PFSK-1 (cell line): ENCODE data around the gene MAP4K2.

Experiments used
- FOXP2 ChIP-seq: optimal IDR thresholded peaks from 2 replicates; pipeline ENCODE3; 2011; ENCODE audit warnings: borderline replicate concordance, control low read depth, inconsistent platforms; ENCODE audit not compliant: insufficient read depth; ENCODE audit errors: extremely low read length, extremely low read depth
- POLR2AphosphoS5 ChIP-seq: IDR thresholded peaks from 2 replicates; pipeline ENCODE4 v1.6.1; 2012; ENCODE audit warnings: low read depth, mild to moderate bottlenecking, control low read depth, low read length, moderate library complexity
- SIN3A ChIP-seq: IDR thresholded peaks from 2 replicates; pipeline ENCODE4 v1.6.1; 2012; ENCODE audit warnings: mild to moderate bottlenecking, low read length, moderate library complexity, borderline replicate concordance; ENCODE audit not compliant: insufficient read depth
- TAF1 ChIP-seq: IDR thresholded peaks from 2 replicates; pipeline ENCODE4 v1.6.1; 2012; ENCODE audit warnings: low read length, control low read depth, borderline replicate concordance; ENCODE audit not compliant: insufficient read depth
- TF ChIP-seq, protein P1 (sequence below), 2 experiments: IDR thresholded peaks; 2 replicates each; pipeline versions ENCODE4 v1.6.1 to v1.8.0; 2011 to 2012; ENCODE audit warnings: low read depth in 2 of 2, low read length in 2 of 2, control low read depth in 1 of 2, inconsistent platforms in 1 of 2, mild to moderate bottlenecking in 1 of 2, moderate library complexity in 1 of 2; ENCODE audit not compliant: insufficient read depth in 1 of 2

MAP4K2 gene

GRCh38 chr11:64757549-64758329, 45.3 kb downstream of the MAP4K2 start:
- TF ChIP-seq SIN3A = no peak
- no peak for TF ChIP-seq POLR2AphosphoS5
- no peak for TF ChIP-seq FOXP2
- TF ChIP-seq TAF1 = no peak
- TF ChIP-seq, protein P1, sequence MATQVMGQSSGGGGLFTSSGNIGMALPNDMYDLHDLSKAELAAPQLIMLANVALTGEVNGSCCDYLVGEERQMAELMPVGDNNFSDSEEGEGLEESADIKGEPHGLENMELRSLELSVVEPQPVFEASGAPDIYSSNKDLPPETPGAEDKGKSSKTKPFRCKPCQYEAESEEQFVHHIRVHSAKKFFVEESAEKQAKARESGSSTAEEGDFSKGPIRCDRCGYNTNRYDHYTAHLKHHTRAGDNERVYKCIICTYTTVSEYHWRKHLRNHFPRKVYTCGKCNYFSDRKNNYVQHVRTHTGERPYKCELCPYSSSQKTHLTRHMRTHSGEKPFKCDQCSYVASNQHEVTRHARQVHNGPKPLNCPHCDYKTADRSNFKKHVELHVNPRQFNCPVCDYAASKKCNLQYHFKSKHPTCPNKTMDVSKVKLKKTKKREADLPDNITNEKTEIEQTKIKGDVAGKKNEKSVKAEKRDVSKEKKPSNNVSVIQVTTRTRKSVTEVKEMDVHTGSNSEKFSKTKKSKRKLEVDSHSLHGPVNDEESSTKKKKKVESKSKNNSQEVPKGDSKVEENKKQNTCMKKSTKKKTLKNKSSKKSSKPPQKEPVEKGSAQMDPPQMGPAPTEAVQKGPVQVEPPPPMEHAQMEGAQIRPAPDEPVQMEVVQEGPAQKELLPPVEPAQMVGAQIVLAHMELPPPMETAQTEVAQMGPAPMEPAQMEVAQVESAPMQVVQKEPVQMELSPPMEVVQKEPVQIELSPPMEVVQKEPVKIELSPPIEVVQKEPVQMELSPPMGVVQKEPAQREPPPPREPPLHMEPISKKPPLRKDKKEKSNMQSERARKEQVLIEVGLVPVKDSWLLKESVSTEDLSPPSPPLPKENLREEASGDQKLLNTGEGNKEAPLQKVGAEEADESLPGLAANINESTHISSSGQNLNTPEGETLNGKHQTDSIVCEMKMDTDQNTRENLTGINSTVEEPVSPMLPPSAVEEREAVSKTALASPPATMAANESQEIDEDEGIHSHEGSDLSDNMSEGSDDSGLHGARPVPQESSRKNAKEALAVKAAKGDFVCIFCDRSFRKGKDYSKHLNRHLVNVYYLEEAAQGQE (IDR thresholded peaks at IDR 0.05; ENCODE audit: insufficient read depth in 1 of 2, low read depth in 2 of 2, low read length in 2 of 2) = no peak

- TF ChIP-seq POLR2AphosphoS5 (no peak), FOXP2 (no peak)
Measured at GRCh38 chr11:64755681-64756361, 47.2 kb downstream of the MAP4K2 start.

- TF ChIP-seq FOXP2 = no peak
- no peak for TF ChIP-seq SIN3A
- TF ChIP-seq, protein P1 (IDR thresholded peaks at IDR 0.05; ENCODE audit: insufficient read depth in 1 of 2, low read depth in 2 of 2, low read length in 2 of 2) = no peak
- TF ChIP-seq TAF1 = no peak
- no peak for TF ChIP-seq POLR2AphosphoS5
Measured at GRCh38 chr11:64754919-64755662, 47.9 kb downstream of the MAP4K2 start.

- no peak for TF ChIP-seq FOXP2
- no peak for TF ChIP-seq POLR2AphosphoS5
- TF ChIP-seq, protein P1 (IDR thresholded peaks at IDR 0.05; ENCODE audit: insufficient read depth in 1 of 2, low read depth in 2 of 2, low read length in 2 of 2) = no peak
- no peak for TF ChIP-seq TAF1
- TF ChIP-seq SIN3A = no peak
Measured at GRCh38 chr11:64754124-64754918, 48.7 kb downstream of the MAP4K2 start.

- TF ChIP-seq SIN3A (no peak), POLR2AphosphoS5 (no peak), TAF1 (no peak), FOXP2 (no peak)
- TF ChIP-seq, protein P1 (IDR thresholded peaks at IDR 0.05; ENCODE audit: insufficient read depth in 1 of 2, low read depth in 2 of 2, low read length in 2 of 2) = no peak
Measured at GRCh38 chr11:64753380-64754123, 49.5 kb downstream of the MAP4K2 start.
